HepG2 (cell line): ENCODE results near the gene STX4. TPM values are rescaled to one million over a fixed set of nuclear protein-coding genes. Genes with fewer than 3 reads are reported as not detected.

Source experiments
- ATF6 ChIP-seq: sonication (generic); formaldehyde crosslinking; conservative IDR thresholded peaks from 2 replicates; pipeline ENCODE4 v1.4.0; 2020; ENCODE audit warnings: missing genetic modification reagents
- ATRX ChIP-seq: sonication (generic); formaldehyde crosslinking; IDR thresholded peaks from 2 replicates; pipeline ENCODE4 v1.4.0; 2020; ENCODE audit warnings: missing genetic modification reagents, borderline replicate concordance
- FOXM1 ChIP-seq: sonication (generic); formaldehyde crosslinking; IDR thresholded peaks from 2 replicates; pipeline ENCODE4 v1.5.0; 2020; ENCODE audit warnings: missing genetic modification reagents
- GABPB1 ChIP-seq: IDR thresholded peaks from 2 replicates; pipeline ENCODE4 v1.6.1; 2016; ENCODE audit warnings: mild to moderate bottlenecking, missing genetic modification reagents, moderate library complexity, missing compliant biosample characterization
- GATAD2A ChIP-seq: IDR thresholded peaks from 2 replicates; pipeline ENCODE4 v1.6.1; 2016
- HES4 ChIP-seq: sonication (generic); formaldehyde crosslinking; IDR thresholded peaks from 2 replicates; pipeline ENCODE4 v1.9.0; 2021; ENCODE audit warnings: mild to moderate bottlenecking, missing genetic modification reagents, borderline replicate concordance
- HIVEP1 ChIP-seq: sonication (generic); formaldehyde crosslinking; IDR thresholded peaks from 2 replicates; pipeline ENCODE4 v1.4.0; 2020; ENCODE audit warnings: mild to moderate bottlenecking, missing genetic modification reagents
- HNRNPH1 ChIP-seq: fragments of 200-400 bp; formaldehyde crosslinking; optimal IDR thresholded peaks from 2 replicates; pipeline ENCODE3; 2017; ENCODE audit warnings: mild to moderate bottlenecking, low read depth, low read length
- MXD1 ChIP-seq: sonication (generic); formaldehyde crosslinking; IDR thresholded peaks from 2 replicates; pipeline ENCODE4 v1.4.0; 2020; ENCODE audit warnings: mild to moderate bottlenecking, missing genetic modification reagents
- NFE2L1 ChIP-seq: sonication (generic); formaldehyde crosslinking; IDR thresholded peaks from 2 replicates; pipeline ENCODE4 v1.4.0; 2020; ENCODE audit warnings: missing genetic modification reagents, mild to moderate bottlenecking, borderline replicate concordance
- PAF1 ChIP-seq: IDR thresholded peaks from 2 replicates; pipeline ENCODE4 v1.6.1; 2016; ENCODE audit warnings: missing genetic modification reagents, missing compliant biosample characterization
- POLR2G ChIP-seq: fragments of 200-400 bp; formaldehyde crosslinking; IDR thresholded peaks from 2 replicates; pipeline ENCODE4 v1.6.1; 2018; ENCODE audit warnings: mild to moderate bottlenecking, low read depth, low read length, moderate library complexity
- SRSF4 ChIP-seq: fragments of 200-400 bp; formaldehyde crosslinking; IDR thresholded peaks from one replicate; pipeline ENCODE4 v1.6.1; 2018; ENCODE audit warnings: mild to moderate bottlenecking, low read depth, low read length, moderate library complexity; ENCODE audit not compliant: poor library complexity, severe bottlenecking
- SRSF9 ChIP-seq: fragments of 200-400 bp; formaldehyde crosslinking; IDR thresholded peaks from 2 replicates; pipeline ENCODE4 v1.6.1; 2018; ENCODE audit warnings: borderline replicate concordance, mild to moderate bottlenecking, low read depth, low read length; ENCODE audit not compliant: insufficient read depth, poor library complexity, severe bottlenecking
- TCF7 ChIP-seq: sonication (generic); IDR thresholded peaks from 2 replicates; pipeline ENCODE4 v1.6.1; 2016; ENCODE audit warnings: antibody characterized with exemption, low read depth
- YY1 ChIP-seq: IDR thresholded peaks from 2 replicates; pipeline ENCODE4 v1.6.1; 2011; ENCODE audit warnings: low read length, low read depth, moderate library complexity, mild to moderate bottlenecking; ENCODE audit not compliant: insufficient read depth, insufficient replicate concordance
- ZC3H4 ChIP-seq: sonication (generic); formaldehyde crosslinking; IDR thresholded peaks from 2 replicates; pipeline ENCODE4 v1.4.0; 2020; ENCODE audit warnings: missing genetic modification reagents, borderline replicate concordance
- ZNF354B ChIP-seq: sonication (generic); formaldehyde crosslinking; IDR thresholded peaks from 2 replicates; pipeline ENCODE4 v1.8.0; 2022; ENCODE audit warnings: mild to moderate bottlenecking, missing genetic modification reagents
- ZNF383 ChIP-seq: sonication (generic); formaldehyde crosslinking; IDR thresholded peaks from 2 replicates; pipeline ENCODE4 v1.4.0; 2020; ENCODE audit warnings: missing genetic modification reagents, mild to moderate bottlenecking, borderline replicate concordance
- ZNF564 ChIP-seq: sonication (generic); formaldehyde crosslinking; IDR thresholded peaks from 2 replicates; pipeline ENCODE4 v1.8.1; 2023; ENCODE audit warnings: mild to moderate bottlenecking, missing genetic modification reagents
- ZNF570 ChIP-seq: sonication (generic); formaldehyde crosslinking; IDR thresholded peaks from 2 replicates; pipeline ENCODE4 v1.4.0; 2020; ENCODE audit warnings: mild to moderate bottlenecking, missing genetic modification reagents, borderline replicate concordance
- polyA plus RNA-seq, 8 experiments: library from polyadenylated mRNA; depleted of rRNA in 3 of 8; stranded (reverse) in 7 of 8; unstranded in 1 of 8; fragments of >200 nt; fragmentation: Illumina TruSeq in 4 of 8; extraction: Trizol in 4 of 8; gene quantifications; 2 replicates each; pipeline versions ENCODE4 v1.2.1 to v1.2.3, GENCODE V29; 2011 to 2016; ENCODE audit warnings: low read depth in 4 of 8, missing spikeins in 1 of 8, mixed read lengths in 1 of 8; ENCODE audit not compliant: insufficient read depth in 1 of 8
- total RNA-seq, 5 experiments: library from RNA; depleted of rRNA; stranded (reverse); fragments of >200 nt; fragmentation: Illumina TruSeq; extraction: Trizol; gene quantifications; 2 replicates each; pipeline ENCODE4 v1.2.3, GENCODE V29; 2016; ENCODE audit warnings: low read depth in 1 of 5
- TF ChIP-seq, protein P1 (sequence below): sonication (generic); formaldehyde crosslinking; IDR thresholded peaks from 2 replicates; pipeline ENCODE4 v1.5.0; 2020; ENCODE audit warnings: mild to moderate bottlenecking, low read depth, missing genetic modification reagents, borderline replicate concordance
- TF ChIP-seq, protein P2 (sequence below): sonication (generic); formaldehyde crosslinking; IDR thresholded peaks from 2 replicates; pipeline ENCODE4 v1.4.0; 2020; ENCODE audit warnings: low read depth, missing genetic modification reagents

Gene STX4
- total and polyA plus RNA-seq, 2 of the 13 experiments (the other 11 are each of a cell fraction or from before 2014, with no cell fraction given), result 29.2 to 34.6 TPM

DNA sequence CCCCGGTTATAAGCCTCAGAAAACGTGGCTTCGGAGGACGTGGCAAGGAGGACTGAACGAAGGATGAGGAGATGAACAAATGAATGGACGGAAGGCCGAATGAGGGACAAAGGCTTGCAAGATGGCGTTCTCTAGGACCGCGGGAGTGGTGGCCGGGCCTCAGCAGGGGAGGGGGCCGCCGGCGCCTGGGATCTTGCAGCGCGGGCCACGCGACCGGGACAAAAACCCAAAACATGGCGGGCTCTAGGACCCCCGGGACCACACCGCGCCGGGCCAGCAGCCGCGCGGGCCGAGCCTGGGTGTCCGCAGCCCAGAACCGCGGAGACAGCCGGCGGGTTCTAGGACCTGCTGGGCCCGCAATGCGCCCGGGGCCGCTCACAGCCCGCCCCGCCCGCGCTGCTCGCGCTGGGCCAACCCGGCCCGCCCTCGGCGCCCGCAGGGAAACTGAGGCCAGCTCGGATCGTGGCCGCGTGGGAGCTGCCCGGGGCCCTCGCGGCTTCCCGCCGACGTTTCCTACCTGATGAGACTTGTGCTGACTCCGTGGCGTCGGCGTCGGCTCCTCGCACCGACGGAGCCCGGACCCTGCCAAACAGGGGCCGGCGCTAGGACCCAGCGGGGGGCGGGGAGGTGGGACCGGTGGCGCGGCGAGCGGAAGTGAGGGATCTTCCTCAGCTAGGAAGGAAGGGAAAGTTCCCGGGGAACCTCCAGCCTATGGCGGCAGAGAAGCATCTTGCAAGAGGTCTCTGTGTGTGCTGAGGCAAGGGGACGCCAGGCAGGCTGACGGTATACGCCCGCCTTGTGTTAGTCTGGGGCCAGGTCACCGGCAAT lies 40.0 kb downstream of the STX4 start (continued):
- TF ChIP-seq HIVEP1 (CRISPR knock-in tag), result no peak
- 0 out of 2 replicates have a peak, but pooled peaks have one; percentile 25 for TF ChIP-seq MXD1 (CRISPR knock-in tag)
- TF ChIP-seq ZNF354B (CRISPR knock-in tag), result no peak
- TF ChIP-seq, protein P1, sequence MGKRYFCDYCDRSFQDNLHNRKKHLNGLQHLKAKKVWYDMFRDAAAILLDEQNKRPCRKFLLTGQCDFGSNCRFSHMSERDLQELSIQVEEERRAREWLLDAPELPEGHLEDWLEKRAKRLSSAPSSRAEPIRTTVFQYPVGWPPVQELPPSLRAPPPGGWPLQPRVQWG, result no peak
- no peak for TF ChIP-seq ZNF570
- TF ChIP-seq YY1, result peak; percentile 84
- TF ChIP-seq, protein P2, sequence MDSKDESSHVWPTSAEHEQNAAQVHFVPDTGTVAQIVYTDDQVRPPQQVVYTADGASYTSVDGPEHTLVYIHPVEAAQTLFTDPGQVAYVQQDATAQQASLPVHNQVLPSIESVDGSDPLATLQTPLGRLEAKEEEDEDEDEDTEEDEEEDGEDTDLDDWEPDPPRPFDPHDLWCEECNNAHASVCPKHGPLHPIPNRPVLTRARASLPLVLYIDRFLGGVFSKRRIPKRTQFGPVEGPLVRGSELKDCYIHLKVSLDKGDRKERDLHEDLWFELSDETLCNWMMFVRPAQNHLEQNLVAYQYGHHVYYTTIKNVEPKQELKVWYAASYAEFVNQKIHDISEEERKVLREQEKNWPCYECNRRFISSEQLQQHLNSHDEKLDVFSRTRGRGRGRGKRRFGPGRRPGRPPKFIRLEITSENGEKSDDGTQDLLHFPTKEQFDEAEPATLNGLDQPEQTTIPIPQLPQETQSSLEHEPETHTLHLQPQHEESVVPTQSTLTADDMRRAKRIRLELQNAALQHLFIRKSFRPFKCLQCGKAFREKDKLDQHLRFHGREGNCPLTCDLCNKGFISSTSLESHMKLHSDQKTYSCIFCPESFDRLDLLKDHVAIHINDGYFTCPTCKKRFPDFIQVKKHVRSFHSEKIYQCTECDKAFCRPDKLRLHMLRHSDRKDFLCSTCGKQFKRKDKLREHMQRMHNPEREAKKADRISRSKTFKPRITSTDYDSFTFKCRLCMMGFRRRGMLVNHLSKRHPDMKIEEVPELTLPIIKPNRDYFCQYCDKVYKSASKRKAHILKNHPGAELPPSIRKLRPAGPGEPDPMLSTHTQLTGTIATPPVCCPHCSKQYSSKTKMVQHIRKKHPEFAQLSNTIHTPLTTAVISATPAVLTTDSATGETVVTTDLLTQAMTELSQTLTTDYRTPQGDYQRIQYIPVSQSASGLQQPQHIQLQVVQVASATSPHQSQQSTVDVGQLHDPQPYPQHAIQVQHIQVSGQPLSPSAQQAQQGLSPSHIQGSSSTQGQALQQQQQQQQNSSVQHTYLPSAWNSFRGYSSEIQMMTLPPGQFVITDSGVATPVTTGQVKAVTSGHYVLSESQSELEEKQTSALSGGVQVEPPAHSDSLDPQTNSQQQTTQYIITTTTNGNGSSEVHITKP (CRISPR knock-in tag), result 0 out of 2 replicates have a peak, but pooled peaks have one; percentile 39
- TF ChIP-seq TCF7, result no peak
- TF ChIP-seq ZC3H4 (CRISPR knock-in tag), result no peak
- TF ChIP-seq HES4 (CRISPR knock-in tag), result peak; percentile 44; the same call in 1 of the 2 replicates
- TF ChIP-seq GATAD2A (CRISPR knock-in tag), result no peak; the same call in 1 of the 2 replicates
- TF ChIP-seq PAF1 (CRISPR knock-in tag), result no peak
- TF ChIP-seq SRSF4, result no peak
- no peak for TF ChIP-seq HNRNPH1
- TF ChIP-seq POLR2G, result no peak
- no peak for TF ChIP-seq ATRX (CRISPR knock-in tag)
- no peak for TF ChIP-seq ATF6 (CRISPR knock-in tag)
- TF ChIP-seq ZNF564 (CRISPR knock-in tag), result 0 out of 2 replicates have a peak, but pooled peaks have one; percentile 78
- no peak for TF ChIP-seq NFE2L1 (CRISPR knock-in tag)
- no peak for TF ChIP-seq SRSF9
- no peak for TF ChIP-seq ZNF383 (CRISPR knock-in tag)
- peak; percentile 85 for TF ChIP-seq GABPB1 (CRISPR knock-in tag)
- TF ChIP-seq FOXM1 (CRISPR knock-in tag), result no peak
